GM12872 (cell line): Measurements from ENCODE around the gene SEL1L3.

ENCODE experiments used
- TF ChIP-seq, protein P1 (sequence below): IDR thresholded peaks from 3 replicates; pipeline ENCODE4 v1.5.1; 2011; ENCODE audit warnings: low read depth, mild to moderate bottlenecking, low read length, moderate library complexity; ENCODE audit not compliant: insufficient read depth

Gene SEL1L3

DNA sequence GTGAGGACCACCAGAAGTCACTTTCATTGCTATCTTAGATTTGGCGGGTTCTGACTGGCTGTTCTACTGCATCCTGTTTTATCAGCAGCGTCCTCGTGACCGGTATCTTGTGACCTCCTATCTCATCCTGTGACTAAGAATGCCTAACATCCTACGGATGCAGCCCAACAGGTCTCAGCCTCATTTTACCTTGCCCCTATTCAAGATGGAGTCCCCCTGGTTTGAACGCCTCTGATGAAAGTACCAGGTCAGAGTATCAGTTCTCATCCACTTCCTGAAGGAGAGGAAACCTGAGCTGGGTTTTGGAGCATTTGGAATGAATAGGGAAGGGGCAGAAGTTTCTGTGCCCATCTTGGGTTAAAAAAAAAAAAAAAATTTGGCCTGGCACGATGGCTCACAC is 136.9 kb downstream of the SEL1L3 start:
- TF ChIP-seq, protein P1, sequence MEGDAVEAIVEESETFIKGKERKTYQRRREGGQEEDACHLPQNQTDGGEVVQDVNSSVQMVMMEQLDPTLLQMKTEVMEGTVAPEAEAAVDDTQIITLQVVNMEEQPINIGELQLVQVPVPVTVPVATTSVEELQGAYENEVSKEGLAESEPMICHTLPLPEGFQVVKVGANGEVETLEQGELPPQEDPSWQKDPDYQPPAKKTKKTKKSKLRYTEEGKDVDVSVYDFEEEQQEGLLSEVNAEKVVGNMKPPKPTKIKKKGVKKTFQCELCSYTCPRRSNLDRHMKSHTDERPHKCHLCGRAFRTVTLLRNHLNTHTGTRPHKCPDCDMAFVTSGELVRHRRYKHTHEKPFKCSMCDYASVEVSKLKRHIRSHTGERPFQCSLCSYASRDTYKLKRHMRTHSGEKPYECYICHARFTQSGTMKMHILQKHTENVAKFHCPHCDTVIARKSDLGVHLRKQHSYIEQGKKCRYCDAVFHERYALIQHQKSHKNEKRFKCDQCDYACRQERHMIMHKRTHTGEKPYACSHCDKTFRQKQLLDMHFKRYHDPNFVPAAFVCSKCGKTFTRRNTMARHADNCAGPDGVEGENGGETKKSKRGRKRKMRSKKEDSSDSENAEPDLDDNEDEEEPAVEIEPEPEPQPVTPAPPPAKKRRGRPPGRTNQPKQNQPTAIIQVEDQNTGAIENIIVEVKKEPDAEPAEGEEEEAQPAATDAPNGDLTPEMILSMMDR, result no peak

DNA sequence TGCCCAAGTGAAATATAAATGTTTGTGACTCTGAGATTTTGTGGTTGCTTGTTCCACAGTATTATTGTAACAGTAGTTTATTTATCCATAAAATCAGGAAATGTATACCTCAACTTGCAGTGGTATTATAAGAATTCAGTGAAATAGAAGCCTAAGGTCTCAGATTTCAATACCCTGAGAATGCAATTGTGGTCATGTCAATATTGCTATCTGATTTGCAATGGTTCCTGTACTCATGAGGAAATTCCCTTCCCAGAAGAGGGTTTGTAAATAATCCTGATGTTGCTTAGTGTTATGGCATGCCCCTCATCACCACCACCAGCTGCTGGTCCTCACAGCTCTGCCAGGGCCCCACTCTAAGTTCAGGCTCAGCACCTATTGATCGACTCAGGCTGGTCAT is 139.4 kb downstream of the SEL1L3 start:
- TF ChIP-seq, protein P1, result no peak

DNA sequence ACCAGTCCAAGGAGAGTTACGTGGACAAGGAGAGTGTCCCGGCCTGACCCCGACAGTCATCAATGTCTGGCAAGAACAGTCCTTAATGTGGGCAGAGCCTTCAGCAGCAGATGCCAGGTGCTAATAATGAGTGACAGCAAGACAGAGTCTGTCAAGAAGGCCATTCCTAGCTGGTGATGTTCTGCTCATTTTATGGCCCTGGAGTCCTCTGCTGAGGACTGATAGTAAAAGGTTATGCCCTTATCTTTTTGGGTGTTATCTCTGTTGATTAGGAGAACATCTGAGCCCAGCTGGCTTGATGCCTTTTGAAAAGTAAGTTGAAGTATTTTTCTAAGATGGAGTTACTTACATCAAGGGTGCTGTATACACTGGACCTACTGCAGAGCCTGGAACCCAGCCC is 139.8 kb downstream of the SEL1L3 start:
- TF ChIP-seq, protein P1, result no peak

DNA sequence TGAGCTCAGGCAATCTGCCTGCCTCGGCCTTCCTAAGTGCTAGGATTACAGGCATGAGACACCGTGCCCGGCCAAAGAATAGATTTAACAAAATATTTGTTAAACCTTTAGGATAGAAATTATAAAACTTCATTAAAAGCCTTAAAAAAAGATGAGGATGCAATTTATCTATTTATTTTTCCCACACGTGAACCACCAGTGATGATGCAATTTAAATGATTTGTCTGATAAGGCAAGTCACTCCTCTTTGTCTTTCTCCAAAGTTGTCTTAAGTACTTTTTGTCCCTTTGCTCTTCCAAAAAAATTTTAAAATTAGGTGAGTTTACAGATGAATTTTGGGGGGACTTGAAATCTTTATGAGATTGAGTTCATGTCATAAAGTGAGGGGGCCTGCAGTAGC is 149.0 kb downstream of the SEL1L3 start:
- TF ChIP-seq, protein P1, result no peak

DNA sequence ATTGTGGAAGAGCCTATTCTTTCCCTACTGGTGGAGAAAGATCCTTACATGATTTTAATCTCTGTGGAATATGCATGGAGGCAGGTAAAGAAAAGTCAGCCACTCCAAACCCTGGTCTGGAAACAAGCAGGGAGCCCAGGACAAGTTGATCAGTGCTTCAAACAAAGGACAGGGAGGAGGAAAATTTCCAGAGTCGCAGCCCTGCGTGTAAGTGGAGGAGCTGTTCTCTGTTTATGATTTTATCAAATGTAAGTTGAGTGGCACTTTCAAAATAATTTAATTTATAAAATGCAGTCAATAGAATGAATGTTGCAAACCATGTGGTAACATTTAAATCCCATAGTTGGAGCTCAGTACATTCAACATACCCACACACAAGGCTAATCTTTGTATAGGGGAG is 150.2 kb downstream of the SEL1L3 start:
- TF ChIP-seq, protein P1, result no peak

DNA sequence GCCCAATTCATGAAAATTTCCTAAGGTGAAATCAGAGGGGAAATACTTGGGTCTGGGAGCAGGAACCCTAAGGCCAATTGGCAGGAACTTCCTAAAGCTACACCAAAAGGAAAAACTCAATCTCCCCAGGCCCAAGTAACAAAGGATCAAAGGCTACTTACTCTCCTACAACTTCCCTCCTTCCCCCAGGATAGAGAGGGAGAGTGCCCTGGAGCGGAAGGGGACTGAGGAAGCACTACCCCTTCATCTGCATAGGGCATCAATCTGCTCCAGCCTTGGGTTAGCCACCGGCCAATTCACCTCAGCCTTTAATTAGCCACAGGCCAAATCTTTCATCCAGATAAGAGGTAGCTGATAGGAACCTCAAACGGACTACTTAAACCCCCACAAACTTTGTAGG is 152.2 kb downstream of the SEL1L3 start:
- TF ChIP-seq, protein P1, result no peak

DNA sequence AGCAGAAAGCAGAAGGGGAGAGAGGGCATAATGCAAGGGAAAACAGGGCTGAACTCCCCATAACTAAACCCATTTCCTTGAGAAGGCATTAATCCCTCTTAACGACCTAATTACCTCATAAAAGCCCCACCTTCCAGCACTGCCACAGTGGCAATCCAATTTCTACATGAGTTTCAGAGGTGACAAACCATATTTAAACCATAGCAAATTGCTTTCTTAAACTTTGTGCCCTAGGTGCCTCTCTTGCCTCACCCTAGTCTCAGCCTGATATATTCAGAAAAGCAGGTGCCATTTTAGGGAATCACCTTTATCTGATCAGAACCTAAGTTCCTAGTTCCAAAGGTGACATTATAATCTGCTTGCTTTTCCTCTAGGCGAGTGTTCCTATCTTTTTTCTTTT is 158.3 kb downstream of the SEL1L3 start:
- TF ChIP-seq, protein P1, result no peak

DNA sequence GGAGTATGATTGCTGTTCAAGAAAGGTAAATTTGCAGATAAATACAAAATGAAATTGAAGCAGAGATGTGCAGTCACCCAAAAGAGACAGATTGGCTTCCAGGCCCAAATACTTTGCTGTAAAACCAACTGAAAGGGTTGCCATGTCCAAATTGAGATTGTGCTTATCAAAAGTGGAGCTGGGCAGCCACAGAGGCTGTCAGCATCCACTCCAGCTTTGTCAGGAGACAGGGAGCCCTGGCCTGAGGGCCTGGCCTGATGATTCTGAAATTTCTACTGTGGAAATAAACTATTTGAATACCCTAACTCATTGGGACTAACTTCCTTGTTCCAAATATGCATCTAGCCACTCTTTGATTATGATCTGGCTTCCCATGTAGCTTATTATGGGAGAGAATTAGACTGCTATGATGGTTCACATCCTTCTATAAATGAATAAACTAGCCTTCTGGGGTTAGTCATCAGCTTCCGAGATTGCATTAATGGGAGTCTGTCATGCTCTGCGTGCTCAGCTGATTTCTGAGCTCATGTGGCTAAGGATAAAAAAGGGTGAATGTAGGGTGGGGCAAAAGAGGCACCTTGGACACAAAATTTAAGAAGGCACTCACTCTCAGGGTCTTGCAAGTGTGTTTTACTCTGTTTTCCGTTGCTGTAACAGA is 158.9 kb downstream of the SEL1L3 start:
- TF ChIP-seq, protein P1, result no peak
